ENCODE data around the gene UBE2N.
"Not testable (repeated sequence)": the region's sequence is repeated elsewhere in the genome, so short reads cannot be mapped to it uniquely, and the experiment has no call there.

The UBE2N gene

GRCh38 chr12:93432031-93432430 lies 9.7 kb downstream of the UBE2N start:
- H3K56ac ChIP-seq (ENCODE audit: low read length); H3K18ac ChIP-seq (ENCODE audit: low read length); H2AK5ac ChIP-seq (ENCODE audit: low read length); H3K4me1 ChIP-seq (ENCODE audit: control insufficient read depth, low read depth, low read length); H2BK120ac ChIP-seq (ENCODE audit: low read depth, low read length); H3K9ac ChIP-seq (ENCODE audit: low read length); H2BK15ac ChIP-seq (replicated peaks; ENCODE audit: low read depth); H3K27ac ChIP-seq (ENCODE audit: low read depth, low read length); DNase-seq; H3K23ac ChIP-seq (ENCODE audit: low read length); H3K4me3 ChIP-seq (ENCODE audit: low read length); H4K8ac ChIP-seq (ENCODE audit: low read depth, low read length); H3K79me1 ChIP-seq (ENCODE audit: low read length); H3K4ac ChIP-seq (ENCODE audit: low read depth, low read length); H3K4me2 ChIP-seq (ENCODE audit: low read length); H3K36me3 ChIP-seq (ENCODE audit: control insufficient read depth, insufficient read depth, low read length); H2BK5ac ChIP-seq (ENCODE audit: low read length); H4K5ac ChIP-seq (ENCODE audit: low read length); H3K27me3 ChIP-seq (ENCODE audit: insufficient read depth, low read length, poor library complexity): not testable (repeated sequence)
- no CpG with 5 or more reads among the region's 6 CpGs for WGBS (ENCODE audit: extremely low coverage, insufficient coverage, low lambda C conversion rate)
- H3K79me2 ChIP-seq (ENCODE audit: control insufficient read depth, insufficient read depth, low read length), result peaks cover 80% of the 10 kb centered on the region

GRCh38 chr12:93430280-93430679 lies 11.5 kb downstream of the UBE2N start:
- H3K4ac ChIP-seq (ENCODE audit: low read depth, low read length), result no peak overlapping the region
- H2AK5ac ChIP-seq (ENCODE audit: low read length), result no peak overlapping the region
- no peak overlapping the region for H3K9ac ChIP-seq (ENCODE audit: low read length)
- H3K27me3 ChIP-seq (ENCODE audit: insufficient read depth, low read length, poor library complexity), result no peaks in the 10 kb centered on the region
- H3K23ac ChIP-seq (ENCODE audit: low read length), result no peak overlapping the region
- H3K4me1 ChIP-seq (ENCODE audit: control insufficient read depth, low read depth, low read length), result peaks cover 13% of the 10 kb centered on the region
- no peak overlapping the region for H3K4me2 ChIP-seq (ENCODE audit: low read length)
- no peak overlapping the region for H4K5ac ChIP-seq (ENCODE audit: low read length)
- no peak overlapping the region for H2BK5ac ChIP-seq (ENCODE audit: low read length)
- no peak overlapping the region for H3K4me3 ChIP-seq (ENCODE audit: low read length)
- no peaks in the 10 kb centered on the region for H3K36me3 ChIP-seq (ENCODE audit: control insufficient read depth, insufficient read depth, low read length)
- WGBS (ENCODE audit: extremely low coverage, insufficient coverage, low lambda C conversion rate), result no CpG with 5 or more reads among the region's 4 CpGs
- no peak overlapping the region for H3K18ac ChIP-seq (ENCODE audit: low read length)
- H4K8ac ChIP-seq (ENCODE audit: low read depth, low read length), result no peak overlapping the region
- no peak overlapping the region for H3K27ac ChIP-seq (ENCODE audit: low read depth, low read length)
- H3K79me2 ChIP-seq (ENCODE audit: control insufficient read depth, insufficient read depth, low read length), result peaks cover 79% of the 10 kb centered on the region
- H3K56ac ChIP-seq (ENCODE audit: low read length), result no peak overlapping the region
- H3K79me1 ChIP-seq (ENCODE audit: low read length), result no peaks in the 10 kb centered on the region
- H2BK15ac ChIP-seq (replicated peaks; ENCODE audit: low read depth), result no peak overlapping the region
- H2BK120ac ChIP-seq (ENCODE audit: low read depth, low read length), result no peak overlapping the region
- DNase-seq, result no peak

- H2BK15ac ChIP-seq (replicated peaks; ENCODE audit: low read depth), result no peak overlapping the region
- peaks cover 79% of the 10 kb centered on the region for H3K79me2 ChIP-seq (ENCODE audit: control insufficient read depth, insufficient read depth, low read length)
- no peak overlapping the region for H4K8ac ChIP-seq (ENCODE audit: low read depth, low read length)
- H3K4me3 ChIP-seq (ENCODE audit: low read length), result no peak overlapping the region
- peaks cover 16% of the 10 kb centered on the region for H3K4me1 ChIP-seq (ENCODE audit: control insufficient read depth, low read depth, low read length)
- no peak overlapping the region for H3K4ac ChIP-seq (ENCODE audit: low read depth, low read length)
- no peak overlapping the region for H3K9ac ChIP-seq (ENCODE audit: low read length)
- no peaks in the 10 kb centered on the region for H3K36me3 ChIP-seq (ENCODE audit: control insufficient read depth, insufficient read depth, low read length)
- H4K5ac ChIP-seq (ENCODE audit: low read length), result no peak overlapping the region
- H3K23ac ChIP-seq (ENCODE audit: low read length), result no peak overlapping the region
- no CpG with 5 or more reads among the region's 1 CpG for WGBS (ENCODE audit: extremely low coverage, insufficient coverage, low lambda C conversion rate)
- no peak overlapping the region for H3K27ac ChIP-seq (ENCODE audit: low read depth, low read length)
- no peaks in the 10 kb centered on the region for H3K27me3 ChIP-seq (ENCODE audit: insufficient read depth, low read length, poor library complexity)
- H3K79me1 ChIP-seq (ENCODE audit: low read length), result no peaks in the 10 kb centered on the region
- no peak overlapping the region for H3K56ac ChIP-seq (ENCODE audit: low read length)
- no peak overlapping the region for H2AK5ac ChIP-seq (ENCODE audit: low read length)
- H3K18ac ChIP-seq (ENCODE audit: low read length), result no peak overlapping the region
- no peak overlapping the region for H2BK120ac ChIP-seq (ENCODE audit: low read depth, low read length)
- no peak overlapping the region for H3K4me2 ChIP-seq (ENCODE audit: low read length)
- no peak overlapping the region for H2BK5ac ChIP-seq (ENCODE audit: low read length)
- DNase-seq, result no peak
Observed at GRCh38 chr12:93429852-93430251, 11.9 kb downstream of the UBE2N start.

GRCh38 chr12:93429448-93429847 lies 12.3 kb downstream of the UBE2N start:
- no peak overlapping the region for H4K5ac ChIP-seq (ENCODE audit: low read length)
- H3K27ac ChIP-seq (ENCODE audit: low read depth, low read length), result no peak overlapping the region
- no peak overlapping the region for H2BK120ac ChIP-seq (ENCODE audit: low read depth, low read length)
- no CpG with 5 or more reads among the region's 1 CpG for WGBS (ENCODE audit: extremely low coverage, insufficient coverage, low lambda C conversion rate)
- no peak overlapping the region for H3K4me2 ChIP-seq (ENCODE audit: low read length)
- no peaks in the 10 kb centered on the region for H3K27me3 ChIP-seq (ENCODE audit: insufficient read depth, low read length, poor library complexity)
- H2AK5ac ChIP-seq (ENCODE audit: low read length), result no peak overlapping the region
- H3K56ac ChIP-seq (ENCODE audit: low read length), result no peak overlapping the region
- no peaks in the 10 kb centered on the region for H3K36me3 ChIP-seq (ENCODE audit: control insufficient read depth, insufficient read depth, low read length)
- no peak overlapping the region for H3K4ac ChIP-seq (ENCODE audit: low read depth, low read length)
- peaks cover 80% of the 10 kb centered on the region for H3K79me2 ChIP-seq (ENCODE audit: control insufficient read depth, insufficient read depth, low read length)
- no peak overlapping the region for H2BK5ac ChIP-seq (ENCODE audit: low read length)
- H4K8ac ChIP-seq (ENCODE audit: low read depth, low read length), result no peak overlapping the region
- no peak overlapping the region for H3K4me3 ChIP-seq (ENCODE audit: low read length)
- no peaks in the 10 kb centered on the region for H3K79me1 ChIP-seq (ENCODE audit: low read length)
- H3K4me1 ChIP-seq (ENCODE audit: control insufficient read depth, low read depth, low read length), result peaks cover 17% of the 10 kb centered on the region
- no peak for DNase-seq
- no peak overlapping the region for H3K9ac ChIP-seq (ENCODE audit: low read length)
- H3K18ac ChIP-seq (ENCODE audit: low read length), result no peak overlapping the region
- no peak overlapping the region for H3K23ac ChIP-seq (ENCODE audit: low read length)
- H2BK15ac ChIP-seq (replicated peaks; ENCODE audit: low read depth), result no peak overlapping the region

GRCh38 chr12:93427779-93428564 lies 13.8 kb downstream of the UBE2N start:
- peak overlapping the region; percentile 20 for H3K56ac ChIP-seq (ENCODE audit: low read length)
- no peak overlapping the region for H4K8ac ChIP-seq (ENCODE audit: low read depth, low read length)
- no peak overlapping the region for H3K23ac ChIP-seq (ENCODE audit: low read length)
- H2BK5ac ChIP-seq (ENCODE audit: low read length), result no peak overlapping the region
- no peaks in the 10 kb centered on the region for H3K36me3 ChIP-seq (ENCODE audit: control insufficient read depth, insufficient read depth, low read length)
- H3K4me1 ChIP-seq (ENCODE audit: control insufficient read depth, low read depth, low read length), result peaks cover 20% of the 10 kb centered on the region
- no peak overlapping the region for H4K5ac ChIP-seq (ENCODE audit: low read length)
- H2BK15ac ChIP-seq (replicated peaks; ENCODE audit: low read depth), result no peak overlapping the region
- no peak overlapping the region for H2BK120ac ChIP-seq (ENCODE audit: low read depth, low read length)
- no peak overlapping the region for H3K4ac ChIP-seq (ENCODE audit: low read depth, low read length)
- H3K79me2 ChIP-seq (ENCODE audit: control insufficient read depth, insufficient read depth, low read length), result peaks cover 82% of the 10 kb centered on the region
- DNase-seq, result no peak
- no peak overlapping the region for H3K27ac ChIP-seq (ENCODE audit: low read depth, low read length)
- H3K18ac ChIP-seq (ENCODE audit: low read length), result no peak overlapping the region
- no peak overlapping the region for H3K9ac ChIP-seq (ENCODE audit: low read length)
- no peak overlapping the region for H3K4me2 ChIP-seq (ENCODE audit: low read length)
- H3K4me3 ChIP-seq (ENCODE audit: low read length), result no peak overlapping the region
- WGBS (ENCODE audit: extremely low coverage, insufficient coverage, low lambda C conversion rate), result no CpG with 5 or more reads among the region's 5 CpGs
- H3K79me1 ChIP-seq (ENCODE audit: low read length), result peaks cover under 1% of the 10 kb centered on the region
- no peak overlapping the region for H2AK5ac ChIP-seq (ENCODE audit: low read length)
- no peaks in the 10 kb centered on the region for H3K27me3 ChIP-seq (ENCODE audit: insufficient read depth, low read length, poor library complexity)

- DNase-seq, result peak; percentile 82
- Histone ChIP-seq H3K4me1 (ENCODE audit: control insufficient read depth, low read depth, low read length) (peaks cover 22% of the 10 kb centered on the region), H2BK5ac (ENCODE audit: low read length) (no peak overlapping the region), H2AK5ac (ENCODE audit: low read length) (no peak overlapping the region), H3K27me3 (ENCODE audit: insufficient read depth, low read length, poor library complexity) (no peaks in the 10 kb centered on the region), H3K79me2 (ENCODE audit: control insufficient read depth, insufficient read depth, low read length) (peaks cover 82% of the 10 kb centered on the region), H3K4me2 (ENCODE audit: low read length) (no peak overlapping the region), H3K18ac (ENCODE audit: low read length) (peak overlapping the region; percentile 60), H3K56ac (ENCODE audit: low read length) (no peak overlapping the region), H3K23ac (ENCODE audit: low read length) (no peak overlapping the region), H3K4me3 (ENCODE audit: low read length) (no peak overlapping the region), H3K9ac (ENCODE audit: low read length) (no peak overlapping the region), H2BK120ac (ENCODE audit: low read depth, low read length) (no peak overlapping the region), H4K5ac (ENCODE audit: low read length) (no peak overlapping the region), H3K79me1 (ENCODE audit: low read length) (peaks cover 2% of the 10 kb centered on the region), H2BK15ac (replicated peaks; ENCODE audit: low read depth) (no peak overlapping the region), H3K27ac (ENCODE audit: low read depth, low read length) (peak overlapping the region; percentile 57), H3K36me3 (ENCODE audit: control insufficient read depth, insufficient read depth, low read length) (no peaks in the 10 kb centered on the region), H3K4ac (ENCODE audit: low read depth, low read length) (no peak overlapping the region), H4K8ac (ENCODE audit: low read depth, low read length) (no peak overlapping the region)
- WGBS (ENCODE audit: extremely low coverage, insufficient coverage, low lambda C conversion rate), result no CpG with 5 or more reads among the region's 1 CpG
Observed at GRCh38 chr12:93426412-93426805, 15.3 kb downstream of the UBE2N start.

All from mesendoderm (in vitro differentiated cells).